Endothelial cell of umbilical vein (primary cell): ENCODE data around the gene UBA6. TPM values are rescaled to one million over a fixed set of nuclear protein-coding genes. Genes with fewer than 3 reads are reported as not detected.

ENCODE experiments used
- BruUV-seq: library from RNA; stranded (reverse); fragments of 400-500 nt; replicated peaks from 2 replicates; lab custom pipeline; 2021; lab: Mats Ljungman, UMichigan
- CTCF ChIA-PET: fragments of 300-600, 350-600 bp; sonication (Branson Sonifier 250); formaldehyde crosslinking; loops from one replicate; lab custom pipeline; 2021; ENCODE audit warnings: antibody characterized with exemption, inconsistent platforms; lab: Charles Lee
- POLR2A ChIA-PET: fragments of 300-600, 350-600 bp; sonication (Branson Sonifier 250); formaldehyde crosslinking; loops from one replicate; lab custom pipeline; 2021; ENCODE audit warnings: antibody characterized with exemption, inconsistent platforms; lab: Charles Lee
- DNase-seq: peaks from one replicate; pipeline ENCODE4 v3.0.0-alpha.2; 2011; ENCODE audit warnings: low read depth, low spot score
- FAIRE-seq: peaks from 2 replicates; lab custom pipeline; 2011; peaks lifted over from hg19 to GRCh38; lab: Jason Lieb, UNC
- H2AFZ ChIP-seq: 2 replicates; pipeline ENCODE4 v1.6.0; 2012; ENCODE audit warnings: low read depth, low read length, control low read depth, inconsistent platforms
- H3K27ac ChIP-seq: 2 replicates; pipeline ENCODE4 v1.5.1; 2011; ENCODE audit warnings: low read depth, mild to moderate bottlenecking, control low read depth, low read length, moderate library complexity; ENCODE audit not compliant: insufficient read depth
- H3K27me3 ChIP-seq, 2 experiments: 2 replicates each; pipeline versions ENCODE4 v1.6.0 to v1.6.1; 2011; ENCODE audit warnings: low read length in 2 of 2, mixed read lengths in 1 of 2; ENCODE audit not compliant: control insufficient read depth in 2 of 2, insufficient read depth in 2 of 2
- H3K36me3 ChIP-seq, 2 experiments: 2 replicates in 1 of 2; 3 replicates in 1 of 2; pipeline ENCODE4 v1.5.1; 2011; ENCODE audit warnings: low read length in 2 of 2, mild to moderate bottlenecking in 1 of 2, moderate library complexity in 1 of 2; ENCODE audit not compliant: control insufficient read depth in 2 of 2, insufficient read depth in 2 of 2; ENCODE audit errors: extremely low read depth in 1 of 2
- H3K4me1 ChIP-seq: 3 replicates; pipeline ENCODE4 v1.5.1; 2011; ENCODE audit warnings: mild to moderate bottlenecking, low read length; ENCODE audit not compliant: control insufficient read depth, insufficient read depth; ENCODE audit errors: extremely low read depth
- H3K4me2 ChIP-seq: 2 replicates; pipeline ENCODE4 v1.6.1; 2011; ENCODE audit warnings: low read length, control low read depth, mixed read lengths; ENCODE audit not compliant: insufficient read depth
- H3K4me3 ChIP-seq, 3 experiments: fragments of 200-600 bp in 1 of 3; sonication (generic), shearing (Covaris generic) in 1 of 3; replicated peaks in 1 of 3; 2 replicates each; pipeline ENCODE4 v1.5.1; 2011 to 2016; ENCODE audit warnings: control low read depth in 3 of 3, low read length in 3 of 3, mild to moderate bottlenecking in 2 of 3, inconsistent platforms in 1 of 3, low read depth in 1 of 3, moderate library complexity in 1 of 3; ENCODE audit not compliant: insufficient read depth in 1 of 3
- H3K79me2 ChIP-seq: 2 replicates; pipeline ENCODE4 v1.6.0; 2012; ENCODE audit warnings: low read length, inconsistent platforms; ENCODE audit not compliant: control insufficient read depth, insufficient read depth
- H3K9ac ChIP-seq: replicated peaks from 2 replicates; pipeline ENCODE3; 2011; ENCODE audit warnings: low read length, control low read depth; ENCODE audit not compliant: insufficient read depth; ENCODE audit errors: extremely low read depth
- H3K9me1 ChIP-seq: replicated peaks from 3 replicates; pipeline ENCODE4 v1.6.0; 2011; ENCODE audit warnings: mild to moderate bottlenecking, low read length; ENCODE audit not compliant: control insufficient read depth, insufficient read depth; ENCODE audit errors: extremely low read depth
- H3K9me3 ChIP-seq: replicated peaks from 2 replicates; pipeline ENCODE4 v1.5.1; 2012; ENCODE audit warnings: low read length, inconsistent platforms; ENCODE audit not compliant: control insufficient read depth, insufficient read depth
- H4K20me1 ChIP-seq: replicated peaks from 2 replicates; pipeline ENCODE3; 2011; ENCODE audit warnings: mild to moderate bottlenecking, low read length; ENCODE audit not compliant: control insufficient read depth, insufficient read depth; ENCODE audit errors: extremely low read depth
- CTCF ChIP-seq, 2 donors: IDR thresholded peaks; 1 replicate in 1 of 2; 2 replicates in 1 of 2; pipeline ENCODE4 v1.5.1; 2011; ENCODE audit warnings: low read length in 2 of 2, mild to moderate bottlenecking in 2 of 2, moderate library complexity in 2 of 2, control low read depth in 1 of 2, inconsistent platforms in 1 of 2, low read depth in 1 of 2; ENCODE audit not compliant: insufficient read depth in 1 of 2; ENCODE audit errors: extremely low read depth in 1 of 2
- EZH2 ChIP-seq: IDR thresholded peaks from 2 replicates; pipeline ENCODE4 v1.6.1; 2012; ENCODE audit warnings: borderline replicate concordance, low read depth, mild to moderate bottlenecking, moderate library complexity, low read length, inconsistent platforms; ENCODE audit not compliant: severe bottlenecking
- FOS ChIP-seq: IDR thresholded peaks from 2 replicates; pipeline ENCODE4 v1.6.1; 2011; ENCODE audit warnings: mild to moderate bottlenecking, low read length, moderate library complexity, borderline replicate concordance; ENCODE audit not compliant: insufficient read depth
- GATA2 ChIP-seq: IDR thresholded peaks from 2 replicates; pipeline ENCODE4 v1.7.0; 2011; ENCODE audit warnings: low read depth, mild to moderate bottlenecking, moderate library complexity, mixed read lengths, low read length; ENCODE audit not compliant: insufficient read length, insufficient read depth
- JUN ChIP-seq: IDR thresholded peaks from 2 replicates; pipeline ENCODE4 v1.6.1; 2011; ENCODE audit warnings: borderline replicate concordance, low read depth; ENCODE audit not compliant: insufficient read length, insufficient read depth
- MAX ChIP-seq: IDR thresholded peaks from 2 replicates; pipeline ENCODE4 v1.6.1; 2011; ENCODE audit not compliant: insufficient read depth, insufficient read length
- MYC ChIP-seq: IDR thresholded peaks from one replicate; pipeline ENCODE4 v1.6.1; 2011; ENCODE audit warnings: mild to moderate bottlenecking, low read depth, low read length
- POLR2A ChIP-seq: IDR thresholded peaks from 2 replicates; pipeline ENCODE4 v1.6.1; 2012; ENCODE audit warnings: low read depth, mild to moderate bottlenecking, control low read depth, low read length
- POLR2AphosphoS5 ChIP-seq: IDR thresholded peaks from 2 replicates; pipeline ENCODE4 v1.6.1; 2012; ENCODE audit warnings: low read depth, mild to moderate bottlenecking, control low read depth, low read length, moderate library complexity; ENCODE audit not compliant: insufficient read depth
- dilution Hi-C: fragments of 300-500 bp; cut with MboI; formaldehyde crosslinking; loops from one replicate; pipeline ENCODE4 v1.15.0; 2019; ENCODE audit warnings: low sequenced_read_pairs; ENCODE audit not compliant: extremely low pct_ligation_motif_present
- intact Hi-C: fragments of 100-400 bp; cut with micrococcal nuclease; formaldehyde crosslinking; loops from one replicate; pipeline ENCODE4 v1.10.0; 2022
- polyA plus RNA-seq, 4 experiments: library from polyadenylated mRNA; depleted of rRNA in 3 of 4; stranded (reverse) in 3 of 4; unstranded in 1 of 4; fragments of >200 nt; gene quantifications; 2 replicates each; pipeline versions ENCODE4 v1.2.1 to v1.2.3, GENCODE V29; 2011 to 2012; ENCODE audit warnings: missing spikeins in 1 of 4
- total RNA-seq: library from RNA; stranded (reverse); gene quantifications from 2 replicates; pipeline ENCODE4 v1.2.3, GENCODE V29; 2021

Gene UBA6
- total and polyA plus RNA-seq, 2 donors (not counting 3 experiments of a cell fraction or from before 2014, with no cell fraction given), result 30.9 to 96.4 TPM

DNA sequence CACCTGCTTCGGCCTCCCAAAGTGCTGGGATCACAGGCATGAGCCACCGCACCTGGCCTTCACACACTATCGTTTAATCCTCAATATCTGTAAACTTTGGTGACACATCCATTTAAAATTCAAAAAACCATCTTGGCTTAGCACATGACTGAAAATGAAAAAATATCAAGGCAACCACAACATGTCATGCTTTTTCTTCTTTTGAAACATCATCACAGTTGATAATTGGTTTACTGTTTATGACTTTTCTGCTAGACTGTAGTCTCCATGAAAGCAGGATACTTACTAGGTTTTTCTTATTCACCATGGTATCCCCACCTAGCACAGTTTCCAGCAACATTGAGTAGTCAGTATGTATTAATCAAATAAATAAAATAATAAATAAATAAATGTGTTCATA, 42.2 kb upstream of the UBA6 start:
- ChIA-PET POLR2A (no interaction called here), CTCF (no interaction called here)
- dilution Hi-C loops (no loop called here), intact Hi-C loops (no loop called here)
- no peak for FAIRE-seq
- Histone ChIP-seq H3K4me1 (no peaks in the 10 kb centered on the region), H3K9ac (no peak overlapping the region), H3K27me3 (no peaks in the 10 kb centered on the region), H3K9me1 (peaks cover 3% of the 10 kb centered on the region), H4K20me1 (no peaks in the 10 kb centered on the region), H3K79me2 (no peaks in the 10 kb centered on the region), H3K36me3 (no peaks in the 10 kb centered on the region), H3K4me3 (no peak overlapping the region), H2AFZ (no peak overlapping the region), H3K4me2 (no peak overlapping the region), H3K9me3 (no peaks in the 10 kb centered on the region), H3K27ac (no peak overlapping the region)
- BruUV-seq, result no TSS peak
- no peak for TF ChIP-seq EZH2
- TF ChIP-seq FOS, result no peak
- no peak for TF ChIP-seq POLR2AphosphoS5
- TF ChIP-seq CTCF (IDR thresholded peaks at IDR 0.05; ENCODE audit: extremely low read depth in 1 of 2, insufficient read depth in 1 of 2, low read depth in 1 of 2, low read length in 2 of 2), result no peak
- no peak for TF ChIP-seq MYC
- TF ChIP-seq GATA2, result no peak
- TF ChIP-seq JUN, result no peak
- no peak for TF ChIP-seq MAX
- TF ChIP-seq POLR2A, result no peak
- DNase-seq, result no peak
